Inferior parietal cortex (tissue), 1 donor: ENCODE measurements around the gene PRPF19.

Source experiments
- DNase-seq: peaks from one replicate; pipeline ENCODE4 v3.0.0-alpha.2; 2016; ENCODE audit errors: extremely low spot score

Gene PRPF19

DNA sequence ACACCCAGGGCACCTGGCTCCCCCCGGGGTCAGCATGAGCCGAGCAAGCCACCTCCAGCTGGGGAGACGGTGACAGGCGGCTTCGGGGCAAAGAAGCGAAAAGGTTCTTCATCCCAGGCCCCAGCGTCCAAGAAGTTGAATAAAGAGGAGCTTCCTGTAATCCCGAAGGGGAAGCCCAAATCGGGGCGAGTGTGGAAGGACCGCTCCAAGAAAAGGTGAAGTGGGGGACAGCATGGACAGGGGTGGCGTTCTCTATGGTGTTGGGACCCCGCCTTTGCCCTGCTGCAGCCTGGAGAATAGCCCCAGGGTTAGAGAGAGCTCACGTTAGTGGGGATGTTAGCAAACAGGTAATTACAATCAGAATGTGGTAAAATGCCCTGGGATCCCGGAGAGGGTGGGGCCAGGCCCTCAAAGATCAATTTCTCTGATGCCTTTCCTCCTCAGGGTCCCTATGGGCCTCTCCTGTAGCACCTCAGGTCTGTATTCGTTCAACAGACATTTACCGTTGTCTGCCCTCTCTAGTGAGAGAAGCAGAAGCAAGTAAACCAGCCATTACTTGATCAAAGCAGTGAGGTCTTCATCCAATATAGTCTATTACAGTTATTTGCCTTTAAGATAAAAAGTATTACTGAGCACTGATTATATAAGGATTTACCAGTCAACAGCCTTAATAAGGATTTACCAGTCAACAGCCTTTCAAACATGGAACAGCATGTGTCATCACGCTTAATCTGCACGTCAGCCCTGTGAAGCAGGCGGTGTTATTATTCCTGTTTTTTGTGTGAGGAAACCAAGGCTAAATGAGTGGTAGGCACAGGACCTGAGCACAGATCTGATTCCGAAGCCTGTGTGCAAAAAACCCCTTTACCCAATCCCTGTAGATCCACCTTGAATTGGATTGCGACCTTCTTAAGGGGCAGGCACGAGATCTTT lies 63.5 kb downstream of the PRPF19 start:
- no peak for DNase-seq

DNA sequence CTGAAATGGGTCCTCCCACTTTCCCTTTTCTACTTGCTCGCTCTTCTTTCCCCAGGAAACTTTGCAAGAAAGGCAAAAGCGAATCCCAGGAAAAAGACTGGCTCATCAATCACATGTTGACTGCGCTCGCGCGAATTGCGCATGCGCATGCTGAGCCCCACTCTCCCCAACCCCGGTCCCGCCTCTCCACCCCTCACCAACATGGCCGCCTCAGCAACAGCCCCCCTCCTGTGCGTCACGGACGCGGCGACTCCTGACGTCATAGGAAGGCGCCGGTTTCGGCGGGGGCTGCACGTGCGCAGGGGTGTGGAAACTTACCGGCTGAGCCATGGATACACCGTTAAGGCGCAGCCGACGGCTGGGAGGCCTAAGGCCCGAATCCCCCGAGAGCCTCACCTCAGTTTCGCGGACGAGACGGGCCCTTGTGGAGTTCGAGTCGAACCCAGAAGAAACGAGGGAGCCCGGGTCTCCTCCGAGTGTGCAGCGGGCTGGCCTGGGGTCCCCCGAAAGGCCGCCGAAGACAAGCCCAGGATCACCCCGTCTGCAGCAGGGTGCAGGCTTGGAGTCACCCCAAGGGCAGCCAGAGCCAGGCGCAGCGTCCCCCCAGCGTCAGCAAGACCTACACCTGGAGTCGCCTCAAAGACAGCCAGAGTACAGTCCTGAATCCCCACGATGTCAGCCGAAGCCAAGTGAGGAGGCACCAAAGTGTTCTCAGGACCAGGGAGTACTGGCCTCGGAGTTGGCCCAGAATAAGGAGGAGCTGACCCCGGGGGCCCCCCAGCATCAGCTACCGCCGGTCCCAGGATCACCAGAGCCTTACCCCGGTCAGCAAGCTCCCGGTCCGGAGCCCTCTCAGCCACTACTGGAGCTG lies 64.4 kb downstream of the PRPF19 start, which contains the start of gene CCDC86:
Gene CCDC86 (plus strand): TSS at position 317 of the 871 bp plus-strand sequence. CDS start 12 bp downstream, at position 329.
- peak; percentile 93 for DNase-seq
